GM18511 (cell line): ENCODE data around the gene ATP2A3.

Experiments used
- ATAC-seq: cut with Tn5 transposase; IDR thresholded peaks from one replicate; pipeline ENCODE4 v1.9.1; 2021; ENCODE audit warnings: mild to moderate bottlenecking, moderate library complexity; ENCODE audit not compliant: unreplicated experiment

The ATP2A3 gene

DNA sequence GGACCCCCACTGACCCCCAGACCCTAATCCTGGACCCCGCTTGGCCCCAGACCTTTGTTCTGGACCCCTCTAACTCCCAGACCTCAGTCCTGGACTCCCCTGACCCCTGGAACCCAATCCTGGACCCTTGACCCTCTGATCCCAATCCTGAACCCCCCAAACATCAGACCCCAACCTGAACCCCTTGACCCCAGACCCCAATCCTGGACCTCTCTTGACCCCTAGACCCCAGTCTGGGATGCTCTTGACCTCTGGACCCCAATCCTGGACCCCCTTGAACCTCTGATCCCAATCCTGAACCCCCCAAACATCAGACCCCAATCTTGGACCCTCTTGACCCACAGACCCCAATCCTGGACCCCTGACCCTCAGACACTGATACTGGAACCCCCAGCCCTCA is 34.5 kb downstream of the ATP2A3 start:
- no peak for ATAC-seq

GRCh38 chr17:3929181-3929580 is 35.1 kb downstream of the ATP2A3 start:
- no peak for ATAC-seq

DNA sequence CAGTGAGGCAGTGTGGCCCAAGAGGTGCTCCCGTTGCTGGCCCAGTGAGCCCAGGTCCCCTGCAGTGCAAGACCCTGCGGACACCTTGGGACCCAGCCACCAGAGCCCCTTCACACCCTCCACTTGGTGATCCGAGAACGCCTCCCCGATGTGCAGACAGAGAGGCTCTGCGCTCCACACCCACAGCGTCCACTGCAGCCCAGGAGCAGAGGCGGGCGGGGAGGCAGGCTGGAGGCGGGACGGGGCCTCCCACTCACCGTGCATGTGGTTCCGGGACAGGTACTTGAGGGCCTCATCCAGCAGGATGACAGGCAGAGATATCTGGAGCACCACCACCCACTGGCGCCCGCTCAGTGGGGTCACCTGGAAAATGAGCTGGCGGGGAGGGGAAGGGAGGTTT is 35.8 kb downstream of the ATP2A3 start:
- ATAC-seq, result no peak

DNA sequence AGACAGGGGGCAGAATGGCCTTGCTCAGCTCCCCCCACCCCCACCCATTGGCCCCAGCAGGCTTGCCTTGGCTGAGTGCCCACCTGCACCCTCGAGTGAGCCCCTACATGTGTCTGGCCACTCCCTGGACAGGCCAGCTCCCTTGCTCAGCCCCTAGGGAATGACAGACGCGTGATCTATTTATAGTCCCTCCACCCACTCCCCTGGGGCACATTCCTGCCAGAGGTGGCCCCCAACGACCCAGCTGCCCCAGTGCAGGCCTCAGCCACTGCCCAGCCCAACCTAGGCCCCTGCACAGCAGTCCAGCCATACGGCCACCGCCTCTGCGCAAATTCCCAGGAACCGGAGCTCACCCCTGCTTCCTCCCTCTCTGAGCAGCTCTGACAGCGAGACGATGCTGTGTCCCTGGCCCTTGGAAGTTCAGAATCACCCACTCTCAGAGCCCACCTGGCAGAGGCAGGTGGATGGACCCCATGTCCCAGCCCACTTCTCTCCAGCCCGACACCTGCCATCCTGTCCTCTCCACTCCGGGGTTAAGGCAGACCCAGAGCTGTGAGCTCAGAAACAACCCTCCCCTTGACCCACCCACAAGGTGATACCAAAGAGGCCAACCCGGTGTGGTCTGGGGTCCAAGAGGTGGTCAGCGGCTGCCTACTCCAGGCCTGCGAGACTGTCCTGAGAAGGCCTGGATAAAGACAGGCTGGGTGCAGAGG is 36.5 kb downstream of the ATP2A3 start:
- no peak for ATAC-seq

DNA sequence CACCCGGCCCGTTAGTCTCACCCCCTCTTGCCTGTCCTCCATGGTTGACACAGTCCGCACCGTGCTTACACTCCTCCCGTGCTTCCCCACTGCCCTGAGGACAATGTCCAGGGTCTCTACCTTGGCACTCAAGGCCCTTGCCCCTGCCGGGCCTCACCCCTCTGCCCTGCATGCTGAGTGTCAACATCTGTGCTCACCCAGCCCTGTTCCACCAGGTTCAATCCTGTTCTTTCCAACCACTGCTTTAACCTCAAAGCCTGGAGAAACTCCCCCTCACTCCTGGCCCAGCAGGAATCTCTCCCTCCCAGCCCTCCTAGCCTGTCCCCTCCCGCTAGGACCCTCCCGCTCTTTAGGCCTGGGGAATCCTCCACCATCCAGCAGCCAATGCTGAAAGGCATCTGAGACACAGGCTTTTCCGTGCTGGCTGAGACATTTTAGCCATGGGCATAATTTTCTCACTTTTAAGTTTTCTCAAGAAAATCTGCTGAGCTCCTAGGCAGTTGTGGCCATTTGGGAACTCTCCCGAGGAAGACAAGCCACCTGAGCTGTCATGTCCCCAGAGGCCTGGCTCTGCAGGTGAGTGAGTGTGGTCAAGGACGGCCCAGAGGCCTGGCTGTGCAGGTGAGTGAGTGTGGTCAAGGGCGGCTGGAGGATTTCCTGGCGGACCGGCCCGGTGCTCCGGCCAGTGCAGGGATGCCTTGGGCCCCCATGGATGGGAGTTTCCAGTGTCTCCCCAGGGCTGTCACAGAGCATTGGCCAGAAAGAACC is 37.2 kb downstream of the ATP2A3 start:
- no peak for ATAC-seq

DNA sequence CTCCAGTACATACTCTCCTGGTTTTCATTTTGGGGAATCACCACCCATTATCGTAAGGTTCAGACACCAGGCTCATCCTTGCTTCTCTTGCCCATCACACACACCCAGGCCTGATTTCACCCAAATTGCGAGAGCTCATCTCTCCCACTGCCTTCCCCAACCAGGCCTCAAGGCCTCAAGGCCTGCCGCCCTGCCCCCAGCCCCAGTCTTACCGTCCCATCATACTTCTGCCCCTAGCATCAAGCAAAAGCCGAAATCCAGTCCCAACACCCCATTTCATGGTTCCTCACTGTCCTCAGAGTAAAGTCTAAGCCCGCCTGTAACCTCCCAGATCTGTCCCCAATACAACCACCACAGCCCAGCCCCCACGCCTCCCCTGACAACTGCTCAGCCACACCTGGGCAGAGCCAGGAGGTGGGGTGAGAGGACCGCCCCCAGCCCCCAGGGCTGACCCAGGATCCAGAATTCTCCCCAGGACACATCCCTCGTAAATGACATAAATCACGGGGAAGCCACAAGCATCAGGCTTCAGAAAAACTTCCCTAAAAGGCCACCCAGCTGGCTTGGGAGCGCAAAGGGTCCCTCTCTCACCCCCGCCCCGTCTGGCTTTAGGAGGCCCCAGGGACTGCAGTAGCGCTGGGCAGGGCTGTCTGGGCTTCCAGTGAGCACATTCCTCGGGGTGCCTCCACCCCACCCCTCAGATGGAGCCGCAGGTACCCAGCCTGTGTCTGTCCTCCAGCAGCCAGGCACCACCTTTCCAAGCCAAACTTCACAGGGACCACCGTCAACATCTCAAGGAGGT is 38.4 kb downstream of the ATP2A3 start:
- no peak for ATAC-seq

DNA sequence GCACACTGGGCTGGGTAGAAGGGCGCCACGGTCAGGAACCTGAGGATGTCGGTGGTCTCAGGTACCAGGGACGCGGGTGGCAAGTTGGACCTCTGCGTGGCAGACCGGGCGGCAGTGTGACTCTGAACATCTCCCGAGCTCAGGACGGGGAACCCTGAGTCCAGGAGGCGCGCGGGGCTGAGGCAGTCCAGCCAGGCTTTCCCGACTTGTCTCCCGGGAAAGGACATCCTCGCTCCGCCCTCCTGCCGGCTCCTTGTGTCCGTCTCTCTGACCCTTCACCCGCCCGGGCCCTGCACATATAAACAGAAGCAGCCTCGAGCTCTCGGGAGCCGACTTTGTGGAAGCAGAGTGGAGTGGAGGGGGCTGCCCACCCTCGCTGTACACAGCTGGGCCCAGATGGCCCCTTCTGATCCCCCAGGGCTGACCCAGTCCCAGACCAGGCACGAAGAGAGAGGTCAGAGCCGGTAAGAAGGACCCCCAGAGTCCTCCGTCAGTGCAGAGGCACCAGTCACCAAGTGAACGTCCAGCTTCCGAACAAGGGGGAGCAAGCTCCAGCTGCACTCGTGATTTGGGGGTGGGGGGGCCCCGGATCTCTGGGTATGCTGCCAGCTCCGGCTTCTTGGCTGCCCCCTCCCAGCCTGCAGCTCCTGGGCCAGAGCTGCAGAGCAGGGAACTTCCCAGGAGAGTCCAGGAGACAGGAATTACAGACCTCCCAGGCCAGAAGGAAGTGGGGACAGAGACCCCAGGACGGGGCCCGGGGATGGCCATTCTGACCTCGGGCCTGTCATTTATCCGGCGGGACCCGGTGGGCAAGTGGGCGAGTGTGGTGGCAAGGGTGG is 39.5 kb downstream of the ATP2A3 start:
- no peak for ATAC-seq

- no peak for ATAC-seq
These were observed 40.6 kb downstream of the ATP2A3 start for GRCh38 chr17:3923466-3924190.

DNA sequence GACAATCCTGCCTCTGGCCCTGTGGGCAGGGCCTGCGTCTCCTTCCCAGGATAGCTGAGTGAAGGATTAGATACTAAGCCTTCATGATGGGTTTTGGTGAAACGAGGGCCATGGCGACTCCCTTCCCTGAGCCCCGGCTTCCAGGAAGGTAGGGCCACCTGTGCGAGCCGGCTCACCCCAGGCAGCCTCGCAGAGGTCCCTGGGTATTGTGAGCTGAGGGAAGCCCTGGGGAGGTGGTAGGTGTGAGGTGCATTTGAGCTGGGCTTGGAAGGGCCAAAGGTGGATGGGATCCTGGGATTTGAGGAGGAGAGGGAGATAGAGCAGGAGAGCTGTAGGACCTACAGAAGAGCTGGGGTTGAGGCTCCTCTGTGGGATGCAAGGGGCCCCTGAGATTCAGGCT is 41.5 kb downstream of the ATP2A3 start:
- ATAC-seq, result no peak

DNA sequence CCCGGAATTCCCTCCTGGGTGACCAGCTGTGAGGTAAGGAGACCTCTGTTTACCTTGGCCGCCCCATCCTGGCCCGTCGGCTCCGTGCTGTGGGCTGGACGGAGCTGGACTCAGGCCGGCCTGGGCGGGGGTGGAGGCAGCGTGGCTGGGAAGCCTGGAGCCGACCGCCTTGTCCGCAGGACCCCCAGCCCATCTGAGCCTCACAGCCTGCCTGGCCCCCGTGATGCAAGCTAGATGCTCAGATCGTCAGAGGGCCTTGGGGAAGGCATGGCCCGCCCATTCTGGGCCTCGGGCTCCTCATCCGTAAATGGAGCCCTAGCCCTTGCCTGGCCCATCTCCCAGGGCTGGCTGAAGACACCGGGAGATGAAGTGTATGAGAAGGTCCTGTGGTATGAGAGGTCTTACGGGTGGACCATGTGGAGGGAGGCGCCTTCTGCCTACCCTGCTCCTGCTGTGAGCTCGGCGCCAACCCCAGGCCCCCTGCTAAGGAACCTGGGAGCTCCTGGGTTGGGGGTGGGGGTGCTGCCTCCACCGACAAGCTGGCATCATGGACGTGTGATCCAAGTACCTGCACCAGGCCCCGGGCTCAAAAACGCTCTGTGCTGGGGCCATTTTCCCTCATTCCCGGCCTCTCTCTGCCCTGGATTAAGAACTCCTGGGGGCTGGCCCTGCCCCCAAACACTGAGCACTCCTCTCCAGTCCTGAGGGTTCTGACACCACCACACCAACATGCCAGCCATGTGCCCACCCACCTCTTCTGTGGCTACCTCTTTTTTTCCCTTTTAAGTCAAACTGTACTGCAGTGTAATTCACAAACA is 42.5 kb downstream of the ATP2A3 start:
- ATAC-seq, result no peak

- no peak for ATAC-seq
These were observed 43.2 kb downstream of the ATP2A3 start for GRCh38 chr17:3921006-3921405.

- ATAC-seq, result no peak
These were observed 45.1 kb downstream of the ATP2A3 start for GRCh38 chr17:3919123-3919624.

DNA sequence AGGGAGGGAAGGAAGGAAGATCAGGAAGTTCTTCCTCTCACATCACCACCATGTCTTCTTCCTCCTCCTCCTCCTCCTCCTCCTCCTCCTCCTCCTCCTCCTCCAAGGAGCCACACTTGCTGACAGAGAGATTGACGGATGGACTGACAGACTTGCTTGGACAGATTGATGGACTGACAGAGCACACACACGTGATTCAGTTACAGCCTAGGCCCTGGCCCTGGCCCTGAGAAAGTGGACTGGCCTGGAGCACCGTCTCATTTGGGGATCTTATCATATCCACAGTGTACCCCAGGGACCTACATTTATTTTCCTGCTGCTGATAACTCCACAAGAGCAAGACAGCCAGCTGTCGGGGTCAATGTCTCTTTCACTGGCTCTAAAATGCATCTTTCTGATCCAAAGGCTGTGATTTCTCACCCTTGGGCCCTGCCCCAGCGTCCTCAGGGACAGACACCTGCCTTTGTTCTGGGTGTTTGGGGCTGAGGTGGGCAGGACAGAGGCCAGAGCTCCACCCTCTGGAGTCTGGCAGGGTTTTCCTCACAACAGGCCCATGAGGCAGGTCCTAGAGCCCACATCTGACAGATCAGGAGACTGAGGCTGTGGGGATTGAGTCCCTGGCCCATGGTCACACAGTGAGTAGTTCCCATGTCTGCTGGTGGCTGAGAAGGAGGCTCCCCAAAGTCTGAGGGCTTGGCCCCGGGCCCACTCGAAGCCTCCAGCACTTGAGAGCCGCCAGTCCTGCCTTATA is 45.7 kb downstream of the ATP2A3 start:
- ATAC-seq, result no peak

- ATAC-seq, result no peak
These were observed 46.8 kb downstream of the ATP2A3 start for GRCh38 chr17:3917391-3917931.

GRCh38 chr17:3916825-3917224 is 47.4 kb downstream of the ATP2A3 start:
- ATAC-seq, result no peak

- ATAC-seq, result no peak
These were observed 48.1 kb downstream of the ATP2A3 start, which contains the start of gene P2RX1 for GRCh38 chr17:3915995-3916696. P2RX1 (minus strand) TSS chr17:3916465; CDS start chr17:3916225, 240 bp downstream.

DNA sequence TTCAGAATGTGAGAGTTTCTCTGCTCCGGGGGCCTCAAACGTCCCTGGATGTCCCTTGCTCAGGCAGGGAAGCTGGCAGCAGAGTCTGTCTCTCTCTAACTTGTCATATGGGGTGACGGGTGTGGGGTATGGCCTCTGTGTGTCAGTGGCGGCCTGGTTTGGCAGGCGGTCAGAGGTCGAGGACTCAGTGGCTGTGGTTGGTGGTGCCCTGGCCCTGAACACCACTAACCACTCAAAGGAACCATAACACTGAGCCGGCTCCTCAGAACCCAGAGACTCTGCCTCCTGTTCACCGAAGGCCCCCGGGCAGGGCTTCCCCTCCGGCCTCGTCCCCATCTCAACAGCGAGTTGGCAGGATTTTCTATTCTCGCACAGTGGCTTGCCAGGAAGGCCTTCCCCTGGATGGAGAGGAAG is 48.6 kb downstream of the ATP2A3 start:
- no peak for ATAC-seq
